Neural cell (in vitro differentiated cells): ENCODE results near the gene CASKIN2. TPM values are rescaled to one million over a fixed set of nuclear protein-coding genes. Genes with fewer than 3 reads are reported as not detected.

Experiments used
- H2AFZ ChIP-seq: fragments of 200-600, 300-800 bp; sonication (generic), shearing (Covaris generic); 2 replicates; pipeline ENCODE4 v1.6.0; 2014; ENCODE audit warnings: low read depth, mild to moderate bottlenecking, antibody characterized with exemption, low read length, moderate library complexity
- H3F3A ChIP-seq: fragments of 200-600 bp; shearing (Covaris generic); 2 replicates; pipeline ENCODE4 v1.6.1; 2016; ENCODE audit warnings: mild to moderate bottlenecking, moderate library complexity, mixed read lengths, antibody characterized with exemption, low read length; ENCODE audit not compliant: insufficient read depth, poor library complexity, severe bottlenecking
- H3K27ac ChIP-seq: fragments of 200-600, 300-800 bp; sonication (generic), shearing (Covaris generic); 2 replicates; pipeline ENCODE4 v1.5.1; 2014; ENCODE audit warnings: mild to moderate bottlenecking, low read length, moderate library complexity
- H3K27me3 ChIP-seq: fragments of 300-800, 200-600 bp; sonication (generic), shearing (Covaris generic); 2 replicates; pipeline ENCODE4 v1.6.0; 2014; ENCODE audit warnings: mild to moderate bottlenecking, low read depth, low read length, moderate library complexity; ENCODE audit not compliant: insufficient read depth
- H3K36me3 ChIP-seq: fragments of 300-800, 200-600 bp; sonication (generic), shearing (Covaris generic); 2 replicates; pipeline ENCODE4 v1.5.1; 2014; ENCODE audit warnings: mild to moderate bottlenecking, antibody characterized with exemption, low read length, moderate library complexity; ENCODE audit not compliant: insufficient read depth
- H3K4me2 ChIP-seq: fragments of 300-800, 200-600 bp; sonication (generic), shearing (Covaris generic); 2 replicates; pipeline ENCODE4 v1.6.0; 2014; ENCODE audit warnings: mild to moderate bottlenecking, low read length
- H3K4me3 ChIP-seq: fragments of 300-800, 200-600 bp; sonication (generic), shearing (Covaris generic); 2 replicates; pipeline ENCODE4 v1.5.1; 2014; ENCODE audit warnings: mild to moderate bottlenecking, low read length, moderate library complexity
- H3K79me2 ChIP-seq: fragments of 200-600 bp; shearing (Covaris generic); replicated peaks from 2 replicates; pipeline ENCODE4 v1.6.0; 2014; ENCODE audit warnings: mild to moderate bottlenecking, low read length, moderate library complexity; ENCODE audit not compliant: insufficient read depth
- H3K9ac ChIP-seq: fragments of 300-800, 200-600 bp; sonication (generic), shearing (Covaris generic); 2 replicates; pipeline ENCODE4 v1.6.1; 2016; ENCODE audit warnings: mild to moderate bottlenecking, low read length, mixed read lengths
- H3K9me2 ChIP-seq: fragments of 200-600 bp; shearing (Covaris generic); 2 replicates; pipeline ENCODE4 v1.6.1; 2016; ENCODE audit warnings: mild to moderate bottlenecking, low read length, mixed read lengths; ENCODE audit not compliant: insufficient read depth
- H3K9me3 ChIP-seq: fragments of 200-600, 300-800 bp; sonication (generic), shearing (Covaris generic); 2 replicates; pipeline ENCODE4 v1.6.1; 2016; ENCODE audit warnings: mild to moderate bottlenecking, mixed run types, low read length, moderate library complexity, mixed read lengths
- H4K20me1 ChIP-seq: fragments of 200-600 bp; shearing (Covaris generic); 2 replicates; pipeline ENCODE4 v1.6.1; 2016; ENCODE audit warnings: mild to moderate bottlenecking, mixed run types; ENCODE audit not compliant: insufficient read depth
- CTCF ChIP-seq: fragments of 450-650 bp; IDR thresholded peaks from 2 replicates; pipeline ENCODE4 v1.5.1; 2014; ENCODE audit warnings: antibody characterized with exemption, mild to moderate bottlenecking, moderate library complexity; ENCODE audit not compliant: poor library complexity, severe bottlenecking
- EP300 ChIP-seq: fragments of 450-650 bp; conservative IDR thresholded peaks from 2 replicates; pipeline ENCODE4 v1.6.1; 2014; ENCODE audit warnings: antibody characterized with exemption, mild to moderate bottlenecking, moderate library complexity; ENCODE audit not compliant: poor library complexity, severe bottlenecking
- EZH2 ChIP-seq: fragments of 200-600, 300-800 bp; shearing (Covaris generic), sonication (generic); IDR thresholded peaks from 2 replicates; pipeline ENCODE4 v1.6.1; 2014; ENCODE audit warnings: antibody characterized with exemption, low read length, borderline replicate concordance, mild to moderate bottlenecking; ENCODE audit not compliant: insufficient read depth, poor library complexity, severe bottlenecking
- MXI1 ChIP-seq: fragments of 450-650 bp; conservative IDR thresholded peaks from 2 replicates; pipeline ENCODE4 v1.6.1; 2014; ENCODE audit warnings: antibody characterized with exemption, mild to moderate bottlenecking; ENCODE audit not compliant: poor library complexity, severe bottlenecking
- POLR2AphosphoS5 ChIP-seq: IDR thresholded peaks from 2 replicates; pipeline ENCODE4 v1.6.1; 2012
- RAD21 ChIP-seq: fragments of 450-650 bp; conservative IDR thresholded peaks from 2 replicates; pipeline ENCODE4 v1.6.1; 2014; ENCODE audit warnings: antibody characterized with exemption, mild to moderate bottlenecking, moderate library complexity
- REST ChIP-seq: IDR thresholded peaks from 2 replicates; pipeline ENCODE4 v1.6.1; 2012; ENCODE audit warnings: borderline replicate concordance
- SMC3 ChIP-seq: fragments of 450-650 bp; conservative IDR thresholded peaks from 2 replicates; pipeline ENCODE4 v1.6.1; 2014; ENCODE audit warnings: antibody characterized with exemption, mild to moderate bottlenecking, moderate library complexity; ENCODE audit not compliant: poor library complexity
- TAF1 ChIP-seq: IDR thresholded peaks from 2 replicates; pipeline ENCODE4 v1.6.1; 2012; ENCODE audit warnings: low read depth
- polyA plus RNA-seq: library from polyadenylated mRNA; depleted of rRNA; stranded (reverse); fragments of >200 nt; gene quantifications from 2 replicates; pipeline ENCODE4 v1.2.3, GENCODE V29; 2014

CASKIN2 gene
- polyA plus RNA-seq, 1 donor from 2014 or later: 2.8 TPM

- TF ChIP-seq EP300 (no peak), SMC3 (no peak), MXI1 (no peak), POLR2AphosphoS5 (no peak), RAD21 (no peak), TAF1 (no peak), CTCF (no peak), EZH2 (no peak)
- peaks cover 16% of the 10 kb centered on the region for H3K79me2 ChIP-seq
- no peaks in the 10 kb centered on the region for H3K27me3 ChIP-seq
- no peaks in the 10 kb centered on the region for H3K9me2 ChIP-seq
- H4K20me1 ChIP-seq: no peaks in the 10 kb centered on the region
- H3K36me3 ChIP-seq: no peaks in the 10 kb centered on the region
- no peaks in the 10 kb centered on the region for H3K9me3 ChIP-seq
- no peak overlapping the region for H3K4me3 ChIP-seq
- H3K4me2 ChIP-seq: no peak overlapping the region
- H3K27ac ChIP-seq: no peak overlapping the region
- no peak overlapping the region for H3K9ac ChIP-seq
- peaks cover 3% of the 10 kb centered on the region for H3F3A ChIP-seq
- no peak overlapping the region for H2AFZ ChIP-seq
Measured at GRCh38 chr17:75454193-75454592, 61.1 kb downstream of the CASKIN2 start.

- no peaks in the 10 kb centered on the region for H3K27me3 ChIP-seq
- no peaks in the 10 kb centered on the region for H3K9me3 ChIP-seq
- H2AFZ ChIP-seq: no peak overlapping the region
- H4K20me1 ChIP-seq: no peaks in the 10 kb centered on the region
- H3K79me2 ChIP-seq: no peaks in the 10 kb centered on the region
- H3F3A ChIP-seq: no peaks in the 10 kb centered on the region
- no peaks in the 10 kb centered on the region for H3K9me2 ChIP-seq
- no peak overlapping the region for H3K27ac ChIP-seq
- H3K36me3 ChIP-seq: no peaks in the 10 kb centered on the region
- no peak for TF ChIP-seq REST
- TF ChIP-seq POLR2AphosphoS5: no peak
- no peak for TF ChIP-seq SMC3
- no peak for TF ChIP-seq EP300
- no peak for TF ChIP-seq RAD21
- no peak for TF ChIP-seq EZH2
- TF ChIP-seq MXI1: no peak
- TF ChIP-seq TAF1: no peak
- TF ChIP-seq CTCF: no peak
- H3K4me3 ChIP-seq: no peak overlapping the region
- H3K4me2 ChIP-seq: no peak overlapping the region
- no peak overlapping the region for H3K9ac ChIP-seq
Measured at GRCh38 chr17:75450270-75450669, 65.1 kb downstream of the CASKIN2 start.

Other genes starting within 250 kb of the CASKIN2 start
- 27.7 and 35.2 TPM in 2 replicates for gene MIF4GD, start 244.3 kb downstream of the CASKIN2 start, polyA plus RNA-seq
- 9.6 and 13.8 TPM in 2 replicates for gene SLC25A19, start 226.1 kb downstream of the CASKIN2 start, polyA plus RNA-seq
- gene GRB2, start 109.9 kb downstream of the CASKIN2 start, polyA plus RNA-seq: 134 and 150 TPM in 2 replicates
- 37.0 and 66.1 TPM in 2 replicates for gene TMEM94, start 58.9 kb downstream of the CASKIN2 start, polyA plus RNA-seq
- gene TSEN54, start 991 bp upstream of the CASKIN2 start, polyA plus RNA-seq: 32.2 and 37.7 TPM in 2 replicates
- gene LLGL2, start 10.2 kb upstream of the CASKIN2 start, polyA plus RNA-seq: 0.95 and 4.2 TPM in 2 replicates
- 2.4 and 7.2 TPM in 2 replicates for gene MYO15B, start 72.3 kb upstream of the CASKIN2 start, polyA plus RNA-seq
- gene SMIM5, start 117.9 kb upstream of the CASKIN2 start, polyA plus RNA-seq: 0.59 TPM in 1 of 2 replicates, not detected in the other
- 9.6 and 15.7 TPM in 2 replicates for gene RECQL5, start 151.6 kb upstream of the CASKIN2 start, polyA plus RNA-seq
- gene SAP30BP, start 151.8 kb upstream of the CASKIN2 start, polyA plus RNA-seq: 129 and 156 TPM in 2 replicates
- gene ITGB4, start 205.9 kb upstream of the CASKIN2 start, polyA plus RNA-seq: not detected in 2 replicates
- 4.8 TPM in 2 replicates for gene GALK1, start 249.7 kb upstream of the CASKIN2 start, polyA plus RNA-seq